Esophagus muscularis mucosa (tissue), 4 donors: ENCODE measurements around the gene CAMK2G. TPM values are rescaled to one million over a fixed set of nuclear protein-coding genes. Genes with fewer than 3 reads are reported as not detected.

Source experiments
- DNase-seq: peaks from one replicate; pipeline ENCODE4 v3.0.0-alpha.2; 2017; ENCODE audit errors: extremely low spot score
- H3K27ac ChIP-seq, 4 donors: fragments of 200-600 bp; sonication (generic); replicated peaks in 1 of 4; 1 replicate in 3 of 4; 2 replicates in 1 of 4; pipeline ENCODE4 v1.5.1; 2016 to 2019; ENCODE audit warnings: mild to moderate bottlenecking in 1 of 4
- H3K27me3 ChIP-seq, 4 donors: fragments of 200-600 bp; sonication (generic); one replicate each; pipeline versions ENCODE4 v1.5.1 to v1.6.0; 2016 to 2019
- H3K36me3 ChIP-seq, 4 donors: fragments of 200-600 bp; sonication (generic); one replicate each; pipeline ENCODE4 v1.5.1; 2016 to 2019
- H3K4me1 ChIP-seq, 4 donors: fragments of 200-600 bp; sonication (generic); one replicate each; pipeline ENCODE4 v1.5.1; 2016 to 2019
- H3K4me3 ChIP-seq, 4 donors: fragments of 200-600 bp; sonication (generic); 1 replicate in 2 of 4; 2 replicates in 2 of 4; pipeline ENCODE4 v1.5.1; 2016 to 2019; ENCODE audit warnings: mild to moderate bottlenecking in 4 of 4, moderate library complexity in 1 of 4
- H3K9me3 ChIP-seq, 4 donors: fragments of 200-600 bp; sonication (generic); 1 replicate in 3 of 4; 2 replicates in 1 of 4; pipeline ENCODE4 v1.5.1; 2016 to 2019
- CTCF ChIP-seq, 3 experiments: fragments of 200-600 bp in 2 of 3; fragments of 450-650 bp in 1 of 3; sonication (generic) in 2 of 3; IDR thresholded peaks; one replicate each; pipeline ENCODE4 v1.5.1; 2017 to 2019; ENCODE audit warnings: antibody characterized with exemption in 3 of 3, mild to moderate bottlenecking in 2 of 3, moderate library complexity in 1 of 3
- EP300 ChIP-seq: sonication (generic); formaldehyde crosslinking; IDR thresholded peaks from one replicate; pipeline ENCODE4 v1.6.1; 2017; ENCODE audit warnings: antibody characterized with exemption
- POLR2A ChIP-seq: fragments of 450-650 bp; IDR thresholded peaks from one replicate; pipeline ENCODE4 v1.6.1; 2017; ENCODE audit warnings: antibody characterized with exemption, moderate library complexity, mild to moderate bottlenecking, low read depth
- POLR2AphosphoS5 ChIP-seq, 2 donors: sonication (generic); formaldehyde crosslinking; IDR thresholded peaks; one replicate each; pipeline ENCODE4 v1.6.1; 2017; ENCODE audit warnings: antibody characterized with exemption in 2 of 2
- whole genome bisulfite sequencing: methylation state at CpG from one replicate; pipeline ENCODE4 v1.1.5; 2018; 5-methylcytosine and 5-hydroxymethylcytosine counted together
- intact Hi-C: fragments of 100-400 bp; cut with DNase I; formaldehyde crosslinking; loops from one replicate; pipeline ENCODE4 v1.15.1; 2023
- total RNA-seq, 4 donors: library from RNA; depleted of rRNA; stranded (reverse); fragments of >200 nt; gene quantifications; one replicate each; pipeline versions ENCODE4 v1.1.0 to v1.2.1, GENCODE V29; 2016

The CAMK2G gene
- total RNA-seq, 4 donors from 2014 or later = 96.4 to 201 (median 159) TPM

DNA sequence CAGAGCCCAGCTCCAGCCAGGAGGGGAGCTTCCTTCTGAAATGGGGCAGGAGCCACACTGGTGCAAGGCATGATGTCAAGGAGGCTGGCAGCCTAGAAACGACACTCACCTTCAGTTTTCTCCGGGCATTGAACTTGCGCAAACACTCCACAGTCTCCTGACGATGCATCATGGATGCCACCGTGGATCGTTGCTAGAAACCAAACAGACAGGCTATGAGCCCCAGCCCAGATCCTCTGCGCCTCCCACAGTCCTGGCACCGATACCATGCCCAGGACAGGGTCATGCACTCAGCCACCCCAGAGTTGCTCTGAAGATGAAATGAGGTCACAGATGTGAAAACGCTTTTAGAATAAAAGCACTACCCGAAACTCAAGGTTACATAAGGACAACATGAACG lies 32.0 kb downstream of the CAMK2G start:
- H3K27ac ChIP-seq = peak overlapping the region in 1 of 4 donors; percentile 14
- TF ChIP-seq POLR2AphosphoS5 (IDR thresholded peaks at IDR 0.05) (no peak), CTCF (IDR thresholded peaks at IDR 0.05) (no peak), EP300 (no peak), POLR2A (no peak)
- 85% methylated on average over 11 of the region's 11 CpGs for WGBS
- peaks cover 0 to 15% (median 5%) of the 10 kb centered on the region in 4 donors for H3K4me1 ChIP-seq
- no peaks in the 10 kb centered on the region for H3K9me3 ChIP-seq
- H3K27me3 ChIP-seq = no peaks in the 10 kb centered on the region
- H3K36me3 ChIP-seq = peaks cover 66 to 97% (median 91%) of the 10 kb centered on the region in 4 donors
- DNase-seq = no peak
- intact Hi-C loops = no loop called here
- H3K4me3 ChIP-seq = no peak overlapping the region

DNA sequence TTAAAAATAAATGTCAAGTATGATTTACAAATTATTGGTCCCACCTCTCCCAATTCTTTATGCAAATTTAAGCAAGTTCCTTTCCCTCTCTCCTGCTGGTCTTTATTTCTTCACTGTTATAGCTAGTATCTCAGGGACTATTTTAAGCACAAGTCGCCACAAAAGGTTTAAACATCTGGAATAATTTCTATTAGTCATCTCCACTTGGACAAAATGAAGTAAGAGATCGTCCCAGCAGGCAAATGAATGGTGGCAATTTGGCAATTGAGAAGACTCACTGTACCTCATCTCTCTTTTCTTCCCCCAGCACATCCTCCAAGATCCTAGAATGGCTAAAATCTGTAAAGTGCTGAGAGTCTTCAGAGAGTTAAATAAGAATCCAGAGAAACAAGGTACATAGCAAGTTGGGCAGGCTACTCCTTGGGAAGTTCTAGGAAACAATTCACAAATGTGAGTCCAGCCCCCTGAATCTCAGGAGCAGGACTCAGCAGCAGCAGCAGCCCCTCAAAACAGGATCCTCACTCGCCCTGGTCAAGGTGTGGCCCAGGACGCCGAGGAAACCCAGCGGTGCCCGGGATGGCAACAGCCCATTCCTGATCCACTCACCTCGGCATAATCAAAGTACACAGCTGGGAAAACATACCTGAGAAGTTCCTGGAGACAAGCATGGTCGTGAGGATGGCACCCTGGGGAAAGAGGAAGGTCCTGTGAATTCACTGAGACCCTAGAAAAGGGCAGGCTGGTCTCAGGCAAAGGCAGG lies 32.6 kb downstream of the CAMK2G start:
- H3K9me3 ChIP-seq = no peaks in the 10 kb centered on the region
- WGBS = 77% methylated on average over 9 of the region's 9 CpGs
- peaks cover 60 to 97% (median 91%) of the 10 kb centered on the region in 4 donors for H3K36me3 ChIP-seq
- H3K27me3 ChIP-seq = no peaks in the 10 kb centered on the region
- peak overlapping the region in 1 of 4 donors; percentile 14 for H3K27ac ChIP-seq
- intact Hi-C loops = no loop called here
- no peak for TF ChIP-seq EP300
- no peak for TF ChIP-seq CTCF (IDR thresholded peaks at IDR 0.05)
- TF ChIP-seq POLR2A = no peak
- TF ChIP-seq POLR2AphosphoS5 (IDR thresholded peaks at IDR 0.05) = no peak
- H3K4me3 ChIP-seq = no peak overlapping the region
- H3K4me1 ChIP-seq = peaks cover 0 to 18% (median 11%) of the 10 kb centered on the region in 4 donors
- no peak for DNase-seq

- no peaks in the 10 kb centered on the region for H3K9me3 ChIP-seq
- H3K4me1 ChIP-seq = peaks cover 0 to 18% (median 13%) of the 10 kb centered on the region in 4 donors
- H3K36me3 ChIP-seq = peaks cover 56 to 97% (median 91%) of the 10 kb centered on the region in 4 donors
- H3K27me3 ChIP-seq = no peaks in the 10 kb centered on the region
- intact Hi-C loops = no loop called here
- DNase-seq = no peak
- TF ChIP-seq POLR2AphosphoS5 (IDR thresholded peaks at IDR 0.05) (no peak), CTCF (IDR thresholded peaks at IDR 0.05) (no peak), EP300 (no peak), POLR2A (no peak)
- WGBS = 84% methylated on average over 7 of the region's 9 CpGs
- H3K27ac ChIP-seq = peak overlapping the region in 1 of 4 donors; percentile 14
- H3K4me3 ChIP-seq = no peak overlapping the region
These were observed 33.3 kb downstream of the CAMK2G start for GRCh38 chr10:73841061-73841421.

DNA sequence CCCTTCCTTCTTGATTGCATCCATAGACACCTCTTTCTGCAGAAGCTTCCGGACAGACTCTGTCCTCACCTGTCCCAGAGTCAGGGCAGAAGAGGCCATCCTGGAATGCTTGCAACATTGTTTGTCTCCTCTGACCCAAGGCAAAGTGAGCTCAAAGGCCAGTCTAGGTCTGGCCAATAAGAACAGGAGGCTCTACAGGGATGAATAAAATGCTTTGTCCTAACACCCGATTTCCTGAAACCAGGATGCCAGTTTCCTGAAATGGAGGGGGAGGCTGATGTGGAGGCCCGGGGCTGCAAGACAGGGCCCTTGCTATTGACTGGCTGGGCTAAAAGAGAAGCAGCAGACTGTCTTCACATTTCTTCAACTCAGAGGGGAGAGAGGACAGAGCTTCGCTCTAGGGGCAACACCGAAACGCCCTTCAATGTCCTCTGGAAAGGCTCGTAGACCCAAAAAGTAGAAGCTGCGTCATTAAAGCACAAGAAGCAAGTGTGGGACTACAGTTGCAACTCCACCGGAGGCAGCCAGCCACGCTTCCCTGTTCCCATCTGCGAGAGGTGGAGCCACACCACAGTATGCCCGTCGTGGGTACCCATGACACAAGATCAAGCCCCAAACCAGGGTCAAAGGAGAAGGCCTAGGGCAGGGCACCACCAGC lies 33.8 kb downstream of the CAMK2G start:
- DNase-seq = no peak
- WGBS = 83% methylated on average over 13 of the region's 13 CpGs
- no peak overlapping the region for H3K4me3 ChIP-seq
- peaks cover 56 to 96% (median 91%) of the 10 kb centered on the region in 4 donors for H3K36me3 ChIP-seq
- peak overlapping the region in 1 of 4 donors; percentile 14 for H3K27ac ChIP-seq
- peaks cover 0 to 18% (median 13%) of the 10 kb centered on the region in 4 donors for H3K4me1 ChIP-seq
- no peak for TF ChIP-seq CTCF (IDR thresholded peaks at IDR 0.05)
- H3K9me3 ChIP-seq = no peaks in the 10 kb centered on the region
- intact Hi-C loops = no loop called here
- H3K27me3 ChIP-seq = no peaks in the 10 kb centered on the region
